GM18873 (cell line): ENCODE measurements around the gene PRKCE.

Source experiments
- ATAC-seq: cut with Tn5 transposase; IDR thresholded peaks from one replicate; pipeline ENCODE4 v1.9.1; 2021; ENCODE audit warnings: mild to moderate bottlenecking, moderate library complexity, moderate number of reproducible peaks; ENCODE audit not compliant: unreplicated experiment, low FRiP score

The PRKCE gene

DNA sequence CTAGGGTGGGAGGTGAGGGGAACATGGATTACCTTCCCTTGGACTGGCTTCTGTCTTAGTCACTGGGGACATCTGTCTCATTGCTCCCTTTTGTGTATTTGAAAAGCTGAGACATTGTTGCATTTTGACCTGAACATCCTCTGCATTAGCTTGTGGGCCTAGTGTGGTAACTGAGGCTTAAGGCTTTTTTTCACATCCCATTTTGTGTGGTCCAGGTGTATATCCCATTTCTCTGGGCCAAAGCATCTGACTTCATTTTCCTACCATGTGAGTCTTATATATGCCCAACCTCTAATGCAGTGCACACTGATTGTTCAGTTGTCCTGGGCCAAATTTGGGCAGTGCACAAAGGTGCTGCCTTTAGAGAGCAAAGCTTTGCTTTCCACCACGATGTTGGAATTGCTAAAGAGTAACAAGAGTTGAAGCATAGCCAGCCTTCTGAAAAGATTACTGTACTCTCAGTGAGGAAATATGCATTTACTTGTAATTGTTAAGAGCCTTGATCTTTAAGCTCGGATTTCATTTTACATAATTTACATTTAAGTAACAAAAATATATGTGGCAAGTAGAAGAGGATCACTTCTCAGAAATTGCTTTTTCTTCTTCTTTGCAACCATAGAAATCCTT, 13.3 kb downstream of the PRKCE start:
- no peak for ATAC-seq

DNA sequence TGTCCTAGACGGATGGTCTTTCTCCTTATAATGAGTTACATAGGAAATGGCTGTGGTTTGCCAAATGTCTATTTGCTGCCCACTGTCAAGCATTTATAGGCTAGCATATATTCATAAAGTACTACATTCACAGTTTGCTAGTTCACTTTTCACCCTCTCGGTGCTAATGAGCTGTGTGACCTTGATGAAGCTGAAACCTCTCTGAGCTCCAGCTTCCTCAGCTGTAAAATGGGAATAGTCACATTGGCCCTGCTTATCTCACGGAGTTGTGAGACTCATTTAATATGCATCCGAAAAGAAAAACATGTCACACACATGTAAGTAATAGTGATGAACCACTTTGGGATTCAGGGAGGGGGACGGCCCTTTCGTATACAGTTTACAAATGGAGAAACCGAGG, 17.0 kb downstream of the PRKCE start:
- ATAC-seq: no peak

GRCh38 chr2:45669032-45669486, 17.6 kb downstream of the PRKCE start:
- no peak for ATAC-seq

GRCh38 chr2:45670646-45671045, 19.2 kb downstream of the PRKCE start:
- ATAC-seq: no peak

DNA sequence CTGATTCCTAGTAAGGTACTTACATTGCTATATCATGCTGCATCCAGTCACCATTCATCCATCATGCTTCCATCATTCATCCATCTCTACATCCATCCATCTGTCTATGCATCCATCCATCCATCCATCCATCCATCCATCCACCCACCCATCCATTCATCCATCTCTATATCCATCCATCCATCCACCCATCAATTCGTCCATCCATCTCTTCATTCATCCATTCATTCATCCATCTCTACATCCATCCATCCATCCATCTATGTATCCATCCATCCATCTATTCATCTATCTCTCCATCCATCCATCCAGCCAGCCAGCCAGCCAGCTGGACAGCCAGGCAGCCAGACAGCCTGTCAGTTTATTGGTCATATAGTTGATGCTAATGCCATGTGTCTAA, 20.7 kb downstream of the PRKCE start:
- no peak for ATAC-seq

GRCh38 chr2:45674035-45674816, 22.8 kb downstream of the PRKCE start:
- ATAC-seq: no peak

DNA sequence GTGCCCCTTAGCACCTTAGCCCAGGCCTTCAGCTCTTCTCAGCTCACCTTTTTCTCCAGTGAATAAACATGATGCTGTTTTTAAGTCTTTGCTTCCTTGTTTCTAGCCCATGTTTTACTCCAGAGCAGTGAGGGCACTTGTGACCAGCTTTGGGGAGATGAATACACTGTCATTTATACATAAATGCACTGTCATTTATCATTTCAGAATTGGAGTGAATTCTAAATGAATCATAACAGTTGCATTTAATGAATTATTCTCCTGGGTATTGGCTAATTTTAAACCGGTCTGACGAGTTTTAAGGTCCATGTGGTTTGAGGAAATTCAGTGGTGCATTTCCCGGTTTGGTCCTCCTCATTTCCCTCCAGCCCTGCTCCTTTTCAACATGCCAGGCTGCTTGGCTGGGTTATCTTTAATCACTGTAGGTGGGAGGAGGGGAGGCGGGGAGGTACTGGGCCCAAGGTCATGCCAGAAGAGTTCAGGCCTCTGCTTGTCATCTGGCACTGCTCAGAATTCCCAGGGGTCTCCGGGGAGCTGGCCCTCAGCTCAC, 23.9 kb downstream of the PRKCE start:
- no peak for ATAC-seq

GRCh38 chr2:45676088-45676487, 24.6 kb downstream of the PRKCE start:
- ATAC-seq: no peak

GRCh38 chr2:45678791-45679348, 27.4 kb downstream of the PRKCE start:
- ATAC-seq: no peak

- no peak for ATAC-seq
Observed at GRCh38 chr2:45680351-45680967, 29.0 kb downstream of the PRKCE start.

DNA sequence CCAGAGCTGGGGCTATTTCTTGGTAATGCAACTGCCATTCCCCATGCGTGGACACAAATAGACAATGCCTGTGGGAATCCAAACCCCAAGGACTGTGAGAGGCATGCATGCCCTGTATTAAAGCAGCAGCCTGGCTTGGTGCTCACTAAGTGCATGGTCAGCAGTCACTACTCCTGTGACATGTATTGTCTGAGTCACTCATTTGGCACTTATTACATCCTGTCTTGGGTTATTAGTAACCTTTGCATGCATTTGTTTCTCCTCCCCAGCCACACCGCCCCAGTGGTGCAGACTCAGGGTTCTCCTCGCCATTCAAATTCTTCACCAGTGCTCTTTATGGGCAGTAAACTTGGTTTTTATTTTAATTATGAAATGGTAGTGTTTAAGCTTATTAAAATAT, 30.2 kb downstream of the PRKCE start:
- no peak for ATAC-seq

DNA sequence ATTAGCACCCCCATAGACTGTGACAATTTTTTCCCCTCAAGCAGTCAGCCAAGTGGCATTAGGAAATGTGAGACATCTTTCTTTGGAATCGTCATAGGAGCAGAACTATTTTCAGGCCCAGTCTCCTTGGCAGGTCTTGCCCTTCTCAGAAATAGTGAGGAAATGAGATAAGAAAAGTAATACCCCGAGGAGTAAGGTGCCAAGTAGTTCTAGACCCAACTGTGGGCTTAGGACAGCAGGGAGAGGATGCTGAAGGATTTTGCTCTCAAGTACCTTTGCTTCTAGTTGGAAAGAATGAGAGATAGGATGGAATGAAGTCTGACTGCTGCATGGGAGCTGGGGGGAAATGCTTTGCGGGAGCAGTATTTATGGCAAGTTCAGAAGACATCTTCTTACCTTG, 31.8 kb downstream of the PRKCE start:
- ATAC-seq: no peak

DNA sequence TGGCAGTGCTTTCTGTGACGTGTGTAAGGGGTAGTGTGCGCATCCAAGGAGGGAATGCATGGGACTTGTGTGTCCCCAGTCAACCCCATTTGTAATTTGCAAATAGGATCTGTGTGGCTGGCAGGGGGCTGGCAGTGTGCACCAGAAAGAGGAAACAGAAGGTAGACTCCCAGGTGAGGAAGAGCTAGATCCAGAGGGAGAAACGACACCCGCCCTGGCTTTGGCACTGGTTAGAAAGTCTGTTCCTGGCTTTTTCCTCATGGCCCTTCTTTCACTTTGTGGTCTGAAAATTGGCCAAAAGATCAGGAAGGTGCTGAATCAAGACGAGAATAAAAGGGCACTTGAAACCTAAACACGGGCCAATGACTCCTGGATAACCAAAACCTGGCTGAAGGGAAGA, 33.3 kb downstream of the PRKCE start:
- ATAC-seq: no peak

DNA sequence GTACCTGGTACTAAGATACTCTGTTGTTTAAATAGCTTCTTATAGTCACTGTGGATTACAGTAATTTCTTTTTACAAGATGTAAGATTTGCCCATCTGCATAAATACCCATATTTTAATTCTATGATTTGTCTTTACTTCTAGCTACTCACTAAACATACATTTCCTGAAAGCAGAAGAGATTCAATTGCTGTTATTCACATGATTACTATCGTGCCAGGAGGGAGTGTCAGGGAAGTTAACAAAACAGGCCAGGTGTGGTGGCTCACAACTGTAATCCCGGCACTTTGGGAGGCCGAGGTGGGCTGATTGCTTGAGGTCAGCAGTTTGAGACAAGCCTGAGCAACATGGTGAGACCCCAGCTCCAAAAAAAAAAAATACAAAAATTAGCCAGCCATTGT, 33.8 kb downstream of the PRKCE start:
- no peak for ATAC-seq

- no peak for ATAC-seq
Observed at GRCh38 chr2:45687964-45688363, 36.5 kb downstream of the PRKCE start.

- ATAC-seq: no peak
Observed at GRCh38 chr2:45688479-45689298, 37.2 kb downstream of the PRKCE start.

DNA sequence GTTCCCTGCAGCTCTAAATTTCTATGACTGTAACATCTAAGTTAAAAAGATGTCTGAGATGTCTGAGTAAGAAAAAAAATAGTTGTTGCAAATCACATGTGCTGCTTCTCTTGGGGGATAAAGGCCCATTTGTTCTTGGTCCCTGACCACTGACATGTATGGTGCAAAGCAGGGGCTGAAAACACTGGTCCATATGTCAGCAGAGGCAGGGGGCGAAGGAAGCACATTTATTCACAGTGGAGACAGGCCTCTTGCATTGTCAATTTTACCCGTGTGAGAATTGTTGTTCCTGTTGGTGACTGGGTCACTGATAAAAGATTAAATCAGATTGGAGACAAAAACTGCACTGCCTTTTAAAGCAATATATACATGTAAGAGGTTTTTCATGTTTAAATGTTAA, 38.8 kb downstream of the PRKCE start:
- ATAC-seq: no peak

DNA sequence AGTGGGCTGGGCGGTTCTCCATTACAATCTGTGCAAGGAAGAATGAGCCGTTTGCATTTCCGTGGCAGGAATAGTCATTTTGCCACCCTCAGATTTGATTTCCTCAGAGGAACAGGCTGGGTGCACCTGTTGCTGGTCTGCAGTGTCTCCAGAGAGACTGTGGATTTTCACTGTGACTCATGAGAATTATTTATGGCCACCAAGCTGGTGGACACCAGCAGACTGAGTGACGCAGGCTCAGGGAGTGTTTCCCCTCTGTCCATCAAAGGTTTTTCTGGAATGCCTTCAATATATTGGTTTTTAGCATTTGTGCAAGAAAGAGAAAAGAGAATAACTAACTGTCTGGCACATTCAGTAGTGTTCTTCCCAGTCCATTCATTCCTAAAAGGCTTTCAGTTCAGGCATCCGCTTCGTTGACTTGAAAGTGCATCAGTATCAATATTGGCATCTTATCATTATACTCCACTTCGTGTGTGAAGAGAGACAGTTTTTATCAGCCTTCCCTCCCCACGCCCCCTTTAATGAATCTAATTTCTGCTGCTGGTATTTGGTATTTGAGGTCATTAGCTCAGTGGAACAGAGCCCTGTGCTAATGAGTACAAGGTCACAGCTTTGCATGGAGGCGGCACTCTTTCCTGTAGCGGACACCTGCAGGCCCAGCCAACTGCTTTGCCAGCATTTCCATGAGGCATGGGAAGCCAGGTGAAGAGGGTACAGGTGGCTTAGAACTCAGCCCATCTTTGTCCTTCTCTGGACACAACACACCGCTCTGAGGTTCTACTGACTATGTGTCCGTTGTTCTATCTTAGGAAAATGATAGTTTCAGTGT, 39.9 kb downstream of the PRKCE start:
- ATAC-seq: peak; percentile 71

DNA sequence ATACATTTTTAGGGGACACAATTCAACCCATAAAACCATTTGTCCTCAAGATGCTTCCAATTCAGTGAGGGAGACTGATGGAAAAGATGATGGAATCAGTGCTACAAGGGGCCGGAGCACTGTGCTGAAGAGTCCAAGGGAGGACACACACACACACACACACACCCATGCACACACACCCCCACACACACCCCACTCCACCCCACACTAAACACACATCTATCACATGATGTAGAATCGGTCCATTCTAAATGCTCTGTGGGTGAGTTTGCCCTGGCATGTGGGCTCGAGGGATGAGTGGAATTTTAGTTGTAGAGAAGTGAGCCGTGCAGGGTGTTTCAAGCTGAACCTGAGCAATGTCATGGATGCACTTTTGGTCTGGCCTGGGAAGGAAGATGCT, 41.1 kb downstream of the PRKCE start:
- ATAC-seq: no peak
